ENCODE measurements around the gene EHD2. TPM values are rescaled to one million over a fixed set of nuclear protein-coding genes. Genes with fewer than 3 reads are reported as not detected.

EHD2 gene
- polyA plus RNA-seq, 1 donor (not counting 4 experiments of a cell fraction or from before 2014, with no cell fraction given) = 23.7 TPM

DNA sequence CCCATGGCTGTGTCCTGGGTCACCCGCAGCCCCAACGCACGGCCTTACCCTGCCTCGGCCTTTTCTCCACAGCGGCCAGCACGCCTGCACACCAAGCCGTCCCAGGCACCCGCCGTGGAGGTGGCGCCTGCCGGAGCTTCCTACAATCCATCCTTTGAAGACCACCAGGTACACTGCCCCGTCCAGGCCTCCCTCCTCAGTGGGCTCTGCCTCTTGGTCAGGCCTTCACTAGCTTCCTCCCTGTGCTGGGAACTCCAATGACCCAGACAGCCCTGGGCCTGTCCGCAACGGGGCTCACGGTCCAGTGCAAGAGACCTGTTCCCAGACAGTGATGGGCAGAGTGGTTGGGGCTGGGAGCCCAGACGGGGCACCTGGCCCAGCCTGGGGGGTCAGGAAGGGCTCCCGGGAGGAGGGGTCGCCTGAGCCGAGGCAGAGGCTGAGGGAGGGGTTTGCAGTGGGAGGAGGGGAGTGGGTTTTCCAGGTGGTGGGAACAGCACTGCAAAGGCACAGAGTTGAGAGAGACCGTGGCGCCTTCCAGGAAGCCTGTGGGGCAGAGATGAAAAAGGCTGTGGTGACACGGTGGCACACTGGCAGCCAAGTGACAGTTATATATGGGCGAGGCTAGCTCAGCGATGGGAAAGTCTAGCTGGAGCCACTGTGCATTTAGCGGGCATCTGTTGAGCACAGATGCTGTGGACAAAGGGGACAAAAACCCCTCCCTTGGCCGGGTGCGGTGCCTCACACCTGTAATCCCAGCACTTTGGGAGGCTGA lies 39.4 kb downstream of the EHD2 start:
- Histone ChIP-seq H4K20me1 (ENCODE audit: control insufficient read depth, extremely low read depth, insufficient read depth, low read length) (no peaks in the 10 kb centered on the region), H3K4me3 (ENCODE audit: control insufficient read depth in 2 of 3, extremely low read depth in 1 of 3, insufficient read depth in 2 of 3, low read depth in 1 of 3, low read length in 3 of 3) (no peak overlapping the region), H2AFZ (ENCODE audit: control insufficient read depth, low read length) (no peak overlapping the region), H3K4me1 (ENCODE audit: control insufficient read depth, extremely low read depth, insufficient read depth, low read length) (peaks cover 6% of the 10 kb centered on the region), H3K27me3 (ENCODE audit: control insufficient read depth, extremely low read depth, insufficient read depth, low read length) (no peaks in the 10 kb centered on the region), H3K9me3 (ENCODE audit: control insufficient read depth, low read depth, low read length) (no peaks in the 10 kb centered on the region), H3K9ac (ENCODE audit: control insufficient read depth, extremely low read depth, insufficient read depth, low read length) (no peak overlapping the region), H3K27ac (ENCODE audit: control insufficient read depth, insufficient read depth, low read length) (no peak overlapping the region), H3K79me2 (ENCODE audit: control insufficient read depth, insufficient read depth, low read length) (peaks cover 29% of the 10 kb centered on the region), H3K4me2 (ENCODE audit: control insufficient read depth, extremely low read depth, insufficient read depth, low read depth, low read length) (no peak overlapping the region), H3K9me1 (ENCODE audit: control insufficient read depth, extremely low read depth, insufficient read depth, low read length) (no peaks in the 10 kb centered on the region), H3K36me3 (ENCODE audit: control insufficient read depth in 2 of 2, extremely low read depth in 1 of 2, insufficient read depth in 2 of 2, low read length in 2 of 2) (peaks cover 46 to 63% of the 10 kb centered on the region in 2 experiments)
- TF ChIP-seq, protein P1, sequence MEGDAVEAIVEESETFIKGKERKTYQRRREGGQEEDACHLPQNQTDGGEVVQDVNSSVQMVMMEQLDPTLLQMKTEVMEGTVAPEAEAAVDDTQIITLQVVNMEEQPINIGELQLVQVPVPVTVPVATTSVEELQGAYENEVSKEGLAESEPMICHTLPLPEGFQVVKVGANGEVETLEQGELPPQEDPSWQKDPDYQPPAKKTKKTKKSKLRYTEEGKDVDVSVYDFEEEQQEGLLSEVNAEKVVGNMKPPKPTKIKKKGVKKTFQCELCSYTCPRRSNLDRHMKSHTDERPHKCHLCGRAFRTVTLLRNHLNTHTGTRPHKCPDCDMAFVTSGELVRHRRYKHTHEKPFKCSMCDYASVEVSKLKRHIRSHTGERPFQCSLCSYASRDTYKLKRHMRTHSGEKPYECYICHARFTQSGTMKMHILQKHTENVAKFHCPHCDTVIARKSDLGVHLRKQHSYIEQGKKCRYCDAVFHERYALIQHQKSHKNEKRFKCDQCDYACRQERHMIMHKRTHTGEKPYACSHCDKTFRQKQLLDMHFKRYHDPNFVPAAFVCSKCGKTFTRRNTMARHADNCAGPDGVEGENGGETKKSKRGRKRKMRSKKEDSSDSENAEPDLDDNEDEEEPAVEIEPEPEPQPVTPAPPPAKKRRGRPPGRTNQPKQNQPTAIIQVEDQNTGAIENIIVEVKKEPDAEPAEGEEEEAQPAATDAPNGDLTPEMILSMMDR (optimal IDR thresholded peaks at IDR 0.05 in 1 of 3, IDR thresholded peaks at IDR 0.05 in 1 of 3, conservative IDR thresholded peaks at IDR 0.05 in 1 of 3; ENCODE audit: extremely low read depth in 1 of 3, insufficient read depth in 2 of 3, low read length in 3 of 3) = no peak
- no peak for TF ChIP-seq EZH2 (IDR thresholded peaks at IDR 0.05; ENCODE audit: low read length)
- DNase-seq (ENCODE audit: low read depth, low spot score) = no peak
- dilution Hi-C loops (cut with MboI; ENCODE audit: extremely low pct_ligation_motif_present, low sequenced_read_pairs) = no loop called here
- no peak for FAIRE-seq

DNA sequence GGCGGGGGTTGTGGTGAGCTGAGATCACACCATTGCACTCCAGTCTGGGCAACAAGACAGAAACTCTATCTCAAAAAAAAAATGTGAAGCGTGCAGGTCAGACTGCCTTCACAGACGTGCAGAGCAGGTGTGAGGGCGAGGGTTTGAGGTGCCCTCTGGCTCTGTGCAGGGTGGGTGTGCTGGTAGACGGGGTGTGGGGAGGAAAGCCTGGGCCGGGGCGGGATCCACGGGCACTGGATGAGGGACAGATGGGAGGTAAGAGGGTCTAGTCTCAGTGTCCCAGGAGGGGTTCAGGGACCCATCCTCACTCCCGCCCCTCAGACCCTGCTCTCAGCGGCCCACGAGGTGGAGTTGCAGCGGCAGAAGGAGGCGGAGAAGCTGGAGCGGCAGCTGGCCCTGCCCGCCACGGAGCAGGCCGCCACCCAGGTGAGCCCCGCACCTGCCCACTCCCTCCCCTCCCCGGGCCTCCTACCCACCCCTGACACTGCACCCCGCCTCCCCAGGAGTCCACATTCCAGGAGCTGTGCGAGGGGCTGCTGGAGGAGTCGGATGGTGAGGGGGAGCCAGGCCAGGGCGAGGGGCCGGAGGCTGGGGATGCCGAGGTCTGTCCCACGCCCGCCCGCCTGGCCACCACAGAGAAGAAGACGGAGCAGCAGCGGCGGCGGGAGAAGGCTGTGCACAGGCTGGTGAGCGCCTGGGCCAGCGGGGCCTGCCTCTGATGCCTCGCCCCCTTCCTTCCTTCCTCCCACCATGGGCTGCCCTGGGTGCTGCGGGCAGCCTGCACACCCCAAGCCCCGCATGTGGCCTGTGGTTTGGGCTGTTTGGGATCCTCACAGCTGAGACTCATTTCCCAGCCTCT lies 41.2 kb downstream of the EHD2 start:
- no peak overlapping the region for H3K9ac ChIP-seq (ENCODE audit: control insufficient read depth, extremely low read depth, insufficient read depth, low read length)
- H3K4me2 ChIP-seq (ENCODE audit: control insufficient read depth, extremely low read depth, insufficient read depth, low read depth, low read length) = no peak overlapping the region
- no peak overlapping the region for H3K4me3 ChIP-seq (ENCODE audit: control insufficient read depth in 2 of 3, extremely low read depth in 1 of 3, insufficient read depth in 2 of 3, low read depth in 1 of 3, low read length in 3 of 3)
- no peak overlapping the region for H2AFZ ChIP-seq (ENCODE audit: control insufficient read depth, low read length)
- DNase-seq (ENCODE audit: low read depth, low spot score) = no peak
- TF ChIP-seq EZH2 (IDR thresholded peaks at IDR 0.05; ENCODE audit: low read length) = no peak
- TF ChIP-seq, protein P1 (optimal IDR thresholded peaks at IDR 0.05 in 1 of 3, IDR thresholded peaks at IDR 0.05 in 1 of 3, conservative IDR thresholded peaks at IDR 0.05 in 1 of 3; ENCODE audit: extremely low read depth in 1 of 3, insufficient read depth in 2 of 3, low read length in 3 of 3) = no peak
- no peaks in the 10 kb centered on the region for H4K20me1 ChIP-seq (ENCODE audit: control insufficient read depth, extremely low read depth, insufficient read depth, low read length)
- peaks cover 14% of the 10 kb centered on the region for H3K79me2 ChIP-seq (ENCODE audit: control insufficient read depth, insufficient read depth, low read length)
- dilution Hi-C loops (cut with MboI; ENCODE audit: extremely low pct_ligation_motif_present, low sequenced_read_pairs) = no loop called here
- no peaks in the 10 kb centered on the region for H3K9me3 ChIP-seq (ENCODE audit: control insufficient read depth, low read depth, low read length)
- H3K27ac ChIP-seq (ENCODE audit: control insufficient read depth, insufficient read depth, low read length) = no peak overlapping the region
- peaks cover 50 to 64% of the 10 kb centered on the region in 2 experiments for H3K36me3 ChIP-seq (ENCODE audit: control insufficient read depth in 2 of 2, extremely low read depth in 1 of 2, insufficient read depth in 2 of 2, low read length in 2 of 2)
- no peaks in the 10 kb centered on the region for H3K27me3 ChIP-seq (ENCODE audit: control insufficient read depth, extremely low read depth, insufficient read depth, low read length)
- H3K9me1 ChIP-seq (ENCODE audit: control insufficient read depth, extremely low read depth, insufficient read depth, low read length) = no peaks in the 10 kb centered on the region
- no peaks in the 10 kb centered on the region for H3K4me1 ChIP-seq (ENCODE audit: control insufficient read depth, extremely low read depth, insufficient read depth, low read length)
- FAIRE-seq = no peak
